Stimulated activated CD8-positive, alpha-beta memory T cell treated with anti-CD3 and anti-CD28 coated beads, Interleukin-7, amount 100 ng/mL, for 48 hours (primary cell): ENCODE data around the gene METTL25B.

Experiments
- DNase-seq, 2 donors: peaks; one replicate each; pipeline ENCODE4 v3.0.0-alpha.2; 2020; ENCODE audit warnings: low read depth in 1 of 2; ENCODE audit errors: extremely low read depth in 1 of 2

The METTL25B gene

DNA sequence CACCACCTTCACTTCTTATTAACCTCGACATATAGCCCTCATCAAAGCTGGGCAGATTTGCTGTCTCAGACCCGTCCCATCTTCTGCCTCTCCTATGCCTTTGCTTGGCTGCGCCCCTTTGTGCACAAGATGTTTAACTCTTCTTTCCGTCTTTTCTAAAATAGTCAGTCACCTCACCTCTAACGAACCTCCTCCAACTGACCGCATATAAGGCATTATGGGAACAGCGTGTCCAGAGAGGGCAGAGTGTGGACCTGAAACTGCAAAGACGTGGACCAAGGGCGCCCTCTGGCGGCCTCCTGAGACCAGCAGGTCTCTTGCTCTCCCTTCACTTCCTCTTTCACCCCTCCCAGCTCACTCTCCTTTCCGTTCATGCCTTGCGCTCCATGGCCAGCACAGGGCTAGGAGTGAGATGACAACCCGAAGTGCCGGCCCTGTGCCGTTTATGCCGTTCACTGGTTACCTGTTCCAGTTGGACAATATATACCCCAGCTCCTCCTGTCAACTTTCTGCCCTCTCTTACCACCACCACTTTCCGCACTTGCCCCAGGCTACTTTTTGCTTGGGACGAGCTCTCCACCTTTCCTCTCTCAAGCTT lies 2.5 kb upstream of the METTL25B start:
- peak; percentile 49 to 71 for DNase-seq

DNA sequence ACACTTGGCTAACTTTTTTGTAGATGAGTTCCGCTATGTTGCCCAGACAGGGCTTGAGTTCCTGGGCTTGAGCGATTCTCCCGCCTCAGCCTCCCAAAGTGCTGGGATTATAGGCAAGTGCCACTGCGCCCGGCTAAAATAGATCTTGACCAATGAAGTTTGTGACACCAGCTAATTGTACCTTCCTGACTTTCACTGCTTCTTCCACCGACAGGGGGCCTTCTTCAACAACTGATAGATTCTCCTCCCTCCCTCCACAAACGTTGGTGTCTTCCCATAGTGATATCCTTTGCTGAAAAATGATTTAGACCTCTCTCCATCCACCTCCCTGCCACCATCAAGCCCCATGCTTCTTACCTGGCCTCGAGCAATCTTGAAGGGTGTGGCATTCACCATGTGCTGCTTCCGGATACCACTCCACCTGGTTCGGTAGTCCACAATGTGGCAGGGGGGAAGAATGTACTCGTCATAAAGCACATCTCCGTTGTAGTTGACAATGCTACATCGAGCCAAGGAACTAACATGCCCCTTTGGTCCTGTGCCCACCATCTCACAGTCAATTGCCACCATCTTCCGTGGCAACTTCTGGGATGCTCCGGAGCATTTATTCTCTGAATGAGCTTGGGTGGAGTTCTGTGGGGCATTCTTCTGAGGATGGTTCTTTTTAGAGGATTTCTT lies 1.6 kb upstream of the METTL25B start:
- no peak for DNase-seq

- DNase-seq = no peak
These were observed 777 bp upstream of the METTL25B start for GRCh38 chr1:156727492-156727891.

DNA sequence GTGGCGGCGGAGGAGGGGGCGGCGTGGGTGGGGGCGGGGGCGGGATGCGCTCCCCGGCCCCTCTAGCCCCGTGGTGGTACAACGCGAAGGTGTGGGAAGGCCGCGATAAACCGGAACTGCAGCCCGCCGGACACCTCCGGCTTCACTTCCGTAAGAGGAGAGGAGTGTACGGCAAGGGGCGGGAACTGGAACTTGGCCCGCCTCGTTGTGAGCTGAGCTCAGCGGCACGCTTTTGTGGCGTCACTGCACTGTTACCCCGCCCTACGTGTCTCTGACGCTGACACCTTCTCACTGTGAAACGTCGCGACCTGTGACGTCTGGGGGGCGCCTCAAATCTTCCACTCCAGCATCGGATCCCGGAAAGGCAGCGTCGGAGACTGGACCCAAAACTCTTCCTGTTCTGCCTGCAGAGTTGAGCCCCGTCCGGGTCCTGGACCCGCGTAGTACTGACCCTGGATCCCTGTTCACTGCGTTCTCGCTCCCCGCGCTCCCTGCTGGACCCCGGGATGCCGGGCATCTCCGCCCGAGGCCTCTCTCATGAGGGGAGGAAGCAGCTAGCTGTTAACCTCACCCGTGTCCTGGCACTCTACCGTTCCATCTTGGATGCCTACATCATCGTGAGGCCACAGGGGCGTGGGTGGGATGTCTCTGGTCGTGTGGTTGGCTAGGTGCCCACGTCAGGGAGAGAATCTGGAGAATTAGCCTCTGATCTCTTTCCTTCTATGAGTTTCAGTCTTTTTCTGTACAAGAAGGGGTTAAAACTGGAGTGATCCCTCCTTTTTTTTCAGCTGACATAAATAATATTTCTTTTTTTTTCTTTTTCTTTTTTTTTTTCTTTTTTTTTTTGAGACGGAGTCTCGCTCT lies 562 bp downstream of the METTL25B start, which contains the start of gene ISG20L2:
ISG20L2 (minus strand) TSS at position 168 of the 864 bp plus-strand sequence. CDS start 1,114 bp downstream, outside the sequence.
- DNase-seq = peak; percentile 89 to 97

DNA sequence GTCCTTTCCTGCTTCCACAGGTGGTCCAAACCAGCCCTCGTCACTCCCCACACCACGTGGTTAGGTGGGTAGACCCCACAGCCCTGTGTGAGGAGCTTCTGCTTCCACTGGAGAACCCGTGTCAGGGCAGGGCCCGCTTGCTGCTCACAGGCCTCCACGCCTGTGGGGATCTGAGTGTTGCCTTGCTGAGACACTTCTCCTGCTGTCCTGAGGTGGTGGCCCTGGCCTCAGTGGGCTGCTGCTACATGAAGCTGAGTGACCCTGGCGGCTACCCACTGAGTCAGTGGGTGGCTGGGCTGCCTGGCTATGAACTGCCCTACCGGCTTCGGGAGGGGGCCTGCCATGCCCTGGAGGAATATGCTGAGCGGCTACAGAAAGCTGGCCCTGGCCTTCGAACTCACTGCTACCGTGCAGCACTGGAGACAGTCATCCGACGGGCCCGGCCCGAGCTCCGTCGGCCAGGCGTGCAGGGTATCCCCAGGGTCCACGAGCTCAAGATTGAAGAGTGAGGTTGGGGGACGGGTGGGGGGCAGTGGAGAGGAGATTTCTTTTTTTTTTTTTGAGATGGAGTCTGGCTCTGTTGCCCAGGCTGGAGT lies 5.8 kb downstream of the METTL25B start:
- no peak for DNase-seq

GRCh38 chr1:156738407-156738806 lies 10.1 kb downstream of the METTL25B start:
- DNase-seq = no peak

GRCh38 chr1:156738916-156739315 lies 10.6 kb downstream of the METTL25B start:
- no peak for DNase-seq

GRCh38 chr1:156740237-156740740 lies 12.0 kb downstream of the METTL25B start:
- DNase-seq = no peak

DNA sequence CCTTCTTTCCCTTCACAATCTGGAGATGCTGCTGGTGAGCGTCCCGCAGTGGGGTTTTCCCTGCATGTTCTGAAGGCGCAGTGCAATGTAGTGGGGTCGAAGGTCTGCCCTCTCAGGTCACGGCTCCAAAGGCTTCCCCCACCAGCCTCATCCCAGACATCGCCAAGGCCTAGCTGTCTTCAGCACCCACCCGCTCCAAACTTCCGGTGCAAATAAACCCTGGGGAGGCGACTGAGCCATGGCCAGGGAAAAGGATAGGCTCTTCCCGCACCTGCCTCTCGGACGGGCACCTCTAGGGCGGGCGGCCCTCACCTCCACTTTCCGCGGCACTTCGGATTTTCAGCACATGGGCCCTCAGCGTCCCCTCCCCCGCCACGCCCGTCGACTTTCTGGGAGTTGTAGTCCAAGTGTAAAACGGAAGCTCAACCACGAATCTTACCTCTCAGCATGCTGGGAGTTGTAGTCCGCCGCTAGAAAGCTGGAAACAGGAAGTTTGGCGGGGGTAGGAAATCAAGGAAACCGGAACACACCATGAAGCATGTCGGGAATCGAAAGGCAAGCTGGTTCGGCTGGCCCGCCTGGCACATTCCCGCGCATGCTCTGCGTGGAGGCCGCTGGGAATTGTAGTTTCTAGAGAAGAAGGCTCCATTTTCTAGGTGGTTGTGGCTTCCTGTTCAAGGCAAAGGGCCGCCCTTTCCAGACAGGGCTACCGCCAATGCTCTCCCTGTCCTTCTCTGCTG lies 12.6 kb downstream of the METTL25B start, which contains the start of gene MRPL24:
MRPL24 (minus strand) TSS at position 348 of the 740 bp plus-strand sequence. CDS start 2,384 bp downstream, outside the sequence.
- DNase-seq = peak; percentile 86 to 96

- DNase-seq = no peak
These were observed 13.3 kb downstream of the METTL25B start for GRCh38 chr1:156741481-156741983.

DNA sequence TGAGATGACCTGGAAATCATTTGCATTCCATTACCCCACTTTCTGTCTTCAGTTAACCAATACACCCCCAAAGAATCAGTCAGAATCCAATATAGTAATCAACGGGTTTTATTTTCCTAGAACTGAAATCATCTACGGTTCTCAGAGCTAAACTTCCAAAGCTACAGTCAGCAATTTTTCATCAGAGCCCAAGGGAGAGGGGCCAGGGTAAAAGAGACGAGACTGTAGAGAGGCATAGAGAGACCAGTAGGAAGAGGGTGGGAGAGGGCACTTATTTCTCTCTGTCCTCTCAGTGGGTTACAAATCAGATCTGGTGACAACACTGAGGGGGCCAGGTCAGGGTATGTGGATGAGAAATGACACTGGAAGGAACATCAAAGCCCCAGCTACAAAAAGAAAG lies 13.7 kb downstream of the METTL25B start:
- no peak for DNase-seq

DNA sequence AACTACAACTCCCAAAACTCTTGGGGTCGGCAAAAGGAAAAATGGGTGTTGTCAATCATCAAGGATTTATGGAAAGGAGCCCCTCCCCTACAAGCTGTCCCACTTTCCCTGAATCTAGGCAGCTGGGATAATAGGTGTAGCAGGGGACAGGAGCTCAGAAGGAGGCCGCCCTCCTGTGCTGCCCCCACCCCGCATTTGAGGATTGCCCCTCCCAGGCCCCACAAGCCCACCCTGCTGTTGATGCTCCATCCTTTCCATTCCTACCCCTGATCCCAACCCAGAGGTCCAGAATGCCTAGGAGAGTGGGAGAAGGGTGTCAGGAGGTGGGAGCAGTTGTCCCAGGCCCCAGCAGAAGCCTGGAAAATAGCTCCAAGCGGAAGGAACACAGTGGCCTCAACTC lies 14.5 kb downstream of the METTL25B start:
- no peak for DNase-seq

GRCh38 chr1:156743367-156744302 lies 15.4 kb downstream of the METTL25B start:
- no peak for DNase-seq

- no peak for DNase-seq
These were observed 16.1 kb downstream of the METTL25B start for GRCh38 chr1:156744344-156744743.

- no peak for DNase-seq
These were observed 16.6 kb downstream of the METTL25B start for GRCh38 chr1:156744786-156745419.

DNA sequence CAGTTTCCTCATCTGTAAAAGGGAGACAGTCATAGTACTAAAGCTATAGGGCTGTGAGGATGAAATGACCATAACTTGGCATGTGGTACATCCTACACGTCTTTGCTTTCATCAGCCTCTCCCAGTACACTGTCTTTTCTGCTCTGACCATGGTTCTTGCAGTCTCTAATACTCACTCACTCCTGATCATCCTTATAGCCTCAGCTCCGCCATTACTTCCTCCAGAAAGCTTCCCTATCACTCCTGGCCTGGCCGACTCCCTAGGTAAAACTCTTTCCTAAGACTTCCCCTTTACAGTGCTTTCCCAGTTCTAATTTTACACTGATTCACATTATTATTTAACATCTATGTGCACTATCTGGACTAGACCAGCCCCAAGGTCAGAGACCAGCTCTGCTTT lies 17.6 kb downstream of the METTL25B start:
- no peak for DNase-seq

- no peak for DNase-seq
These were observed 18.1 kb downstream of the METTL25B start for GRCh38 chr1:156746406-156746727.
